ENCODE results near the gene ADK. TPM values are rescaled to one million over a fixed set of nuclear protein-coding genes. Genes with fewer than 3 reads are reported as not detected.

ADK gene
- total RNA-seq, 1 experiment from 2014 or later, result 26.8 TPM

- H3K27ac Mint-ChIP-seq, result peak overlapping the region in 1 of 3 experiments; percentile 46; a peak in 2 of 7 replicates
- no peak overlapping the region for H4K5ac ChIP-seq (ENCODE audit: insufficient read length, low read depth, low read length)
- TF ChIP-seq CTCF (conservative IDR thresholded peaks at IDR 0.05), result no peak
Measured at GRCh38 chr10:74672430-74673165, 521.6 kb downstream of the ADK start.

More at GRCh38 chr10:74672430-74673165, 521.6 kb downstream of the ADK start:
- Histone ChIP-seq H2AK5ac (ENCODE audit: insufficient read length, low read length) (no peak overlapping the region), H2BK120ac (ENCODE audit: low read depth, low read length, poor library complexity, severe bottlenecking) (no peak overlapping the region), H3K27ac (ENCODE audit: insufficient read length, low read depth, low read length) (no peak overlapping the region), H3T11ph (ENCODE audit: low read length) (no peak overlapping the region), H2BK5ac (ENCODE audit: insufficient read length, low read length) (no peak overlapping the region), H3K56ac (ENCODE audit: insufficient read length, low read depth, low read length) (no peak overlapping the region), H3K79me1 (ENCODE audit: insufficient read depth, low read depth, low read length, poor library complexity, severe bottlenecking) (no peaks in the 10 kb centered on the region), H3K27me3 (ENCODE audit: insufficient read depth, low read length) (no peaks in the 10 kb centered on the region), H2AFZ (ENCODE audit: low read length) (no peak overlapping the region), H3K4me1 (ENCODE audit: insufficient read depth, low read length) (no peaks in the 10 kb centered on the region), H2BK15ac (ENCODE audit: low read depth, low read length) (no peak overlapping the region), H4K91ac (ENCODE audit: insufficient read length, low read depth, low read length) (no peak overlapping the region), H3K9me3 (ENCODE audit: control insufficient read depth, low read depth, low read length) (no peaks in the 10 kb centered on the region), H3K79me2 (ENCODE audit: insufficient read depth, low read length) (no peaks in the 10 kb centered on the region), H2BK12ac (ENCODE audit: insufficient read length, low read depth, low read length) (no peak overlapping the region), H4K8ac (replicated peaks; ENCODE audit: insufficient read length, low read depth, low read length) (no peak overlapping the region), H3K23ac (ENCODE audit: insufficient read length, low read depth, low read length) (no peak overlapping the region), H4K20me1 (ENCODE audit: control insufficient read depth, insufficient read depth, insufficient read length) (no peaks in the 10 kb centered on the region), H3K4me2 (ENCODE audit: insufficient read depth, insufficient read length, low read length) (no peak overlapping the region), H3K23me2 (ENCODE audit: insufficient read length, low read depth, low read length, poor library complexity, severe bottlenecking) (no peaks in the 10 kb centered on the region), H3K18ac (ENCODE audit: insufficient read length, low read depth, low read length) (no peak overlapping the region), H3K14ac (ENCODE audit: insufficient read depth, low read length) (no peak overlapping the region), H3K4ac (ENCODE audit: low read depth, low read length) (no peak overlapping the region), H3K9ac (ENCODE audit: extremely low read depth, insufficient read length, low read length) (no peak overlapping the region), H2BK20ac (ENCODE audit: low read depth, low read length, poor library complexity, severe bottlenecking) (no peak overlapping the region)
- Mint-ChIP-seq H3K36me3 (ENCODE audit: insufficient read depth in 1 of 3, low read depth in 3 of 3) (peaks cover 0 to 3% (median 0%) of the 10 kb centered on the region in 3 experiments; a peak in 3 of 7 replicates), H3K27me3 (ENCODE audit: low read depth) (no peaks in the 10 kb centered on the region), H3K9me3 (no peaks in the 10 kb centered on the region), H3K4me3 (no peak overlapping the region), H3K4me1 (peaks cover 4 to 5% of the 10 kb centered on the region in 2 experiments; a peak in 2 of 4 replicates)
- DNase-seq, result no peak
